A549 (cell line): ENCODE measurements around the gene PTH2. TPM values are rescaled to one million over a fixed set of nuclear protein-coding genes. Genes with fewer than 3 reads are reported as not detected.

Source experiments
- ATAC-seq, 2 experiments: fragments of 200-7000 bp in 1 of 2; fragments of >200 bp in 1 of 2; cut with Nextera tagmentation in 1 of 2; cut with Tn5 transposase in 1 of 2; 3 replicates each; pipeline versions ENCODE4 v1.8.0 to v1.9.1; 2018 to 2020; ENCODE audit warnings: mild to moderate bottlenecking in 1 of 2, moderate library complexity in 1 of 2
- CTCF ChIA-PET: fragments of 300-600 bp; sonication (Branson Sonifier 250); formaldehyde crosslinking; extraction: SDS; loops from one replicate; lab custom pipeline; 2021; ENCODE audit warnings: antibody characterized with exemption, inconsistent platforms; lab: Yijun Ruan, JAX
- POLR2A ChIA-PET: fragments of 350-600 bp; formaldehyde crosslinking; extraction: SDS; loops from one replicate; lab custom pipeline; 2021; ENCODE audit warnings: antibody characterized with exemption, inconsistent platforms; lab: Yijun Ruan, JAX
- DNase-seq, 2 experiments: peaks; one replicate each; pipeline versions ENCODE4 v3.0.0 to v3.0.0-alpha.2; 2011 to 2016; ENCODE audit warnings: low read depth in 1 of 2, low spot score in 1 of 2
- FAIRE-seq: peaks from 2 replicates; lab custom pipeline; 2011; peaks lifted over from hg19 to GRCh38; lab: Jason Lieb, UNC
- H3K27ac ChIP-seq, 2 experiments: fragments of >200 bp; sonication (Bioruptor Twin); formaldehyde crosslinking; 3 replicates each; pipeline ENCODE4 v1.5.1; 2016 to 2017
- H3K4me1 ChIP-seq: fragments of >200 bp; sonication (Bioruptor Twin); formaldehyde crosslinking; 3 replicates; pipeline ENCODE4 v1.6.1; 2016
- H3K4me2 ChIP-seq: fragments of >200 bp; sonication (Bioruptor Twin); formaldehyde crosslinking; 3 replicates; pipeline ENCODE4 v1.6.1; 2016
- H3K4me3 ChIP-seq: fragments of >200 bp; sonication (Bioruptor Twin); formaldehyde crosslinking; 3 replicates; pipeline ENCODE4 v1.5.1; 2016
- H3K9me3 ChIP-seq: fragments of >200 bp; sonication (Bioruptor Twin); formaldehyde crosslinking; 3 replicates; pipeline ENCODE4 v1.6.1; 2016
- BHLHE40 ChIP-seq: IDR thresholded peaks from 2 replicates; pipeline ENCODE4 v1.6.1; 2012; ENCODE audit warnings: low read depth, low read length, inconsistent platforms
- CEBPB ChIP-seq, 2 experiments: fragments of >200 bp in 1 of 2; sonication (Bioruptor Twin) in 1 of 2; formaldehyde crosslinking in 1 of 2; IDR thresholded peaks; 2 replicates each; pipeline ENCODE4 v1.6.1; 2012 to 2016
- CHD2 ChIP-seq: fragments of 150-350 bp; IDR thresholded peaks from 2 replicates; pipeline ENCODE4 v1.6.1; 2014; ENCODE audit warnings: low read length; ENCODE audit not compliant: partially characterized antibody
- CHD4 ChIP-seq: fragments of 200-600 bp; sonication (generic); IDR thresholded peaks from 2 replicates; pipeline ENCODE4 v1.6.1; 2016; ENCODE audit warnings: antibody characterized with exemption, mild to moderate bottlenecking, borderline replicate concordance
- CTCF ChIP-seq: fragments of >200 bp; sonication (Bioruptor Twin); formaldehyde crosslinking; IDR thresholded peaks from 3 replicates; pipeline ENCODE4 v1.5.1; 2016
- EHF ChIP-seq: fragments of 250-450 bp; sonication (Bioruptor Pico); IDR thresholded peaks from 2 replicates; pipeline ENCODE4 v1.5.0; 2020; ENCODE audit warnings: mild to moderate bottlenecking
- EP300 ChIP-seq, 2 experiments: fragments of >200 bp; sonication (Bioruptor Twin); formaldehyde crosslinking; IDR thresholded peaks; 2 replicates in 1 of 2; 3 replicates in 1 of 2; pipeline ENCODE4 v1.6.1; 2016 to 2017
- ESRRA ChIP-seq: fragments of 150-350 bp; IDR thresholded peaks from 2 replicates; pipeline ENCODE4 v1.6.1; 2014; ENCODE audit warnings: mild to moderate bottlenecking, low read length, borderline replicate concordance
- GATA3 ChIP-seq: IDR thresholded peaks from 2 replicates; pipeline ENCODE4 v1.6.1; 2012; ENCODE audit warnings: borderline replicate concordance
- HES2 ChIP-seq: fragments of >200 bp; sonication (Bioruptor Twin); formaldehyde crosslinking; IDR thresholded peaks from 2 replicates; pipeline ENCODE4 v1.6.1; 2016
- HOXB13 ChIP-seq: fragments of 250-450 bp; sonication (Bioruptor Pico); IDR thresholded peaks from 2 replicates; pipeline ENCODE4 v1.5.0; 2020; ENCODE audit warnings: low read depth, mild to moderate bottlenecking, moderate library complexity
- JUN ChIP-seq, 2 experiments: fragments of >200 bp; sonication (Bioruptor Twin); formaldehyde crosslinking; IDR thresholded peaks; 2 replicates in 1 of 2; 3 replicates in 1 of 2; pipeline ENCODE4 v1.6.1; 2016 to 2017
- JUNB ChIP-seq: fragments of >200 bp; sonication (Bioruptor Twin); formaldehyde crosslinking; IDR thresholded peaks from 2 replicates; pipeline ENCODE4 v1.6.1; 2016
- KDM1A ChIP-seq: fragments of 200-600 bp; sonication (generic); IDR thresholded peaks from 2 replicates; pipeline ENCODE4 v1.6.1; 2016; ENCODE audit warnings: low read depth, mild to moderate bottlenecking
- MAZ ChIP-seq: fragments of 150-350 bp; IDR thresholded peaks from 2 replicates; pipeline ENCODE4 v1.6.1; 2014; ENCODE audit warnings: antibody characterized with exemption, low read depth, low read length, borderline replicate concordance
- MYC ChIP-seq: IDR thresholded peaks from 2 replicates; pipeline ENCODE4 v1.6.1; 2012; ENCODE audit warnings: mild to moderate bottlenecking, inconsistent platforms, low read length, improper control_type of control experiment, borderline replicate concordance
- NPAS2 ChIP-seq: fragments of 250-450 bp; sonication (Bioruptor Pico); IDR thresholded peaks from 2 replicates; pipeline ENCODE4 v1.8.0; 2022; ENCODE audit warnings: mild to moderate bottlenecking, moderate library complexity, borderline replicate concordance
- PBX3 ChIP-seq: IDR thresholded peaks from 2 replicates; pipeline ENCODE4 v1.6.1; 2012
- RARB ChIP-seq: fragments of 250-450 bp; sonication (Bioruptor Pico); IDR thresholded peaks from 2 replicates; pipeline ENCODE4 v1.8.0; 2021; ENCODE audit warnings: mild to moderate bottlenecking, moderate library complexity
- RNF2 ChIP-seq: fragments of 200-600 bp; sonication (generic); IDR thresholded peaks from 2 replicates; pipeline ENCODE4 v1.6.1; 2016; ENCODE audit warnings: low read depth, mild to moderate bottlenecking, antibody characterized with exemption, moderate library complexity, borderline replicate concordance
- TFCP2L1 ChIP-seq: fragments of 250-450 bp; sonication (Bioruptor Pico); IDR thresholded peaks from 2 replicates; pipeline ENCODE4 v1.5.0; 2021; ENCODE audit warnings: mild to moderate bottlenecking
- TP53 ChIP-seq: fragments of 250-450 bp; sonication (Bioruptor Pico); IDR thresholded peaks from 2 replicates; pipeline ENCODE4 v1.5.0; 2021; ENCODE audit warnings: mild to moderate bottlenecking, moderate library complexity
- USF2 ChIP-seq: fragments of 450-650 bp; IDR thresholded peaks from 2 replicates; pipeline ENCODE4 v1.6.1; 2014; ENCODE audit warnings: antibody characterized with exemption
- ZC3H11A ChIP-seq: fragments of 450-650 bp; IDR thresholded peaks from 2 replicates; pipeline ENCODE4 v1.6.1; 2014; ENCODE audit warnings: antibody characterized with exemption, mild to moderate bottlenecking
- ZFP36 ChIP-seq: fragments of 450-650 bp; IDR thresholded peaks from 2 replicates; pipeline ENCODE4 v1.6.1; 2014; ENCODE audit warnings: borderline replicate concordance; ENCODE audit not compliant: partially characterized antibody
- WGBS: methylation state at CpG from one replicate; pipeline ENCODE4 v1.1.6; 2017; ENCODE audit errors: missing lambda C conversion rate; 5-methylcytosine and 5-hydroxymethylcytosine counted together
- polyA plus RNA-seq, 4 experiments: library from polyadenylated mRNA; depleted of rRNA in 3 of 4; stranded (reverse); fragments of >200 nt; fragmentation: RNase III in 1 of 4; extraction: RNeasy Plus Mini Kit Qiagen cat#74134 plus additional on column Dnase treatment in 1 of 4; gene quantifications; 2 replicates in 3 of 4; 3 replicates in 1 of 4; pipeline ENCODE4 v1.2.3, GENCODE V29; 2011 to 2017

The PTH2 gene
- polyA plus RNA-seq, 2 of the 4 experiments (the other 2 are of a cell fraction): not detected

GRCh38 chr19:49408816-49409440 lies 14.3 kb downstream of the PTH2 start:
- Histone ChIP-seq H3K9me3 (no peaks in the 10 kb centered on the region), H3K4me3 (no peak overlapping the region), H3K4me2 (no peak overlapping the region), H3K4me1 (no peaks in the 10 kb centered on the region), H3K27ac (no peak overlapping the region)
- DNase-seq (no peak), FAIRE-seq (no peak), ATAC-seq (no peak)
- TF ChIP-seq BHLHE40: no peak
- TF ChIP-seq TFCP2L1 (CRISPR knock-in tag): no peak
- TF ChIP-seq MAZ: no peak
- no peak for TF ChIP-seq ESRRA
- TF ChIP-seq HOXB13 (CRISPR knock-in tag): no peak
- TF ChIP-seq GATA3: no peak
- TF ChIP-seq USF2: no peak
- no peak for TF ChIP-seq HES2
- TF ChIP-seq TP53 (CRISPR knock-in tag): no peak
- no peak for TF ChIP-seq NPAS2 (CRISPR knock-in tag)
- TF ChIP-seq KDM1A: no peak
- CTCF ChIA-PET: interaction anchor here (0.9 to 6.8 kb wide), 6 partner anchors 7 to 27 kb away, joined by 3 to 58 read pairs (median 6); partner anchors contain the start of gene PTH2
- POLR2A ChIA-PET: no interaction called here
- WGBS: 50% methylated on average over 8 of the region's 8 CpGs

- TF ChIP-seq GATA3 (no peak), JUNB (no peak), BHLHE40 (no peak), CHD4 (no peak), PBX3 (no peak), ZC3H11A (no peak), MYC (no peak), ZFP36 (no peak), USF2 (no peak)
- FAIRE-seq (no peak), DNase-seq (no peak), ATAC-seq (no peak)
- Histone ChIP-seq H3K4me1 (no peaks in the 10 kb centered on the region), H3K4me3 (no peak overlapping the region), H3K4me2 (no peak overlapping the region), H3K27ac (no peak overlapping the region), H3K9me3 (no peaks in the 10 kb centered on the region)
- ChIA-PET POLR2A (interaction anchor here (1.0 kb wide), 1 partner anchor 46 kb away, joined by 3 read pairs; the partner anchor contains the start of gene ALDH16A1), CTCF (interaction anchor here (1.2 to 8.0 kb wide), 4 partner anchors 16 to 106 kb away, joined by 4 to 68 read pairs (median 6); partner anchors contain the start of gene FLT3LG)
- WGBS: 84% methylated on average over 15 of the region's 16 CpGs
Measured at GRCh38 chr19:49407482-49408015, 15.7 kb downstream of the PTH2 start.

GRCh38 chr19:49407079-49407478 lies 16.2 kb downstream of the PTH2 start:
- 69% methylated on average over 7 of the region's 7 CpGs for WGBS
- ChIA-PET POLR2A (interaction anchor here (1.0 kb wide), 1 partner anchor 46 kb away, joined by 3 read pairs; the partner anchor contains the start of gene ALDH16A1), CTCF (interaction anchor here (0.8 to 8.0 kb wide), 8 partner anchors 13 to 106 kb away, joined by 3 to 68 read pairs (median 6); partner anchors contain the start of gene FLT3LG)
- FAIRE-seq (no peak), DNase-seq (no peak), ATAC-seq (no peak; a peak in 1 of 6 replicates)
- H3K27ac ChIP-seq: no peak overlapping the region
- TF ChIP-seq CHD4 (no peak), CTCF (no peak), RNF2 (no peak), HES2 (no peak), CHD2 (no peak), JUN (IDR thresholded peaks at IDR 0.05) (no peak), RARB (CRISPR knock-in tag) (no peak), CEBPB (IDR thresholded peaks at IDR 0.05) (no peak), USF2 (no peak), EHF (CRISPR knock-in tag) (no peak), EP300 (IDR thresholded peaks at IDR 0.05) (no peak), ZFP36 (no peak)
- no peak overlapping the region for H3K4me2 ChIP-seq
- H3K4me3 ChIP-seq: no peak overlapping the region
- no peaks in the 10 kb centered on the region for H3K4me1 ChIP-seq
- H3K9me3 ChIP-seq: no peaks in the 10 kb centered on the region
